Pancreas (tissue), 10 donors: Measurements from ENCODE around the gene C16orf78. TPM values are rescaled to one million over a fixed set of nuclear protein-coding genes. Genes with fewer than 3 reads are reported as not detected.

ENCODE experiments used
- ATAC-seq, 4 donors: fragments of 200-7000 bp; cut with Tn5 transposase; one replicate each; pipeline versions ENCODE4 v1.8.0 to v1.9.1; 2020; ENCODE audit warnings: mild to moderate bottlenecking in 4 of 4, moderate library complexity in 4 of 4
- DNase-seq, 6 donors: peaks; one replicate each; pipeline ENCODE4 v3.0.0-alpha.2; 2020
- FAIRE-seq: peaks from 2 replicates; lab custom pipeline; 2012; peaks lifted over from hg19 to GRCh38; lab: Jason Lieb, UNC
- H3K27ac ChIP-seq, 4 donors: fragments of 200-600 bp; sonication (generic); 1 replicate in 3 of 4; 2 replicates in 1 of 4; pipeline versions ENCODE4 v1.5.0 to v1.8.0; 2020
- H3K27me3 ChIP-seq, 4 donors: fragments of 200-600 bp; one replicate each; pipeline ENCODE4 v1.8.0; 2021
- H3K36me3 ChIP-seq, 3 donors: fragments of 200-600 bp; sonication (generic) in 1 of 3; one replicate each; pipeline versions ENCODE4 v1.5.0 to v1.8.0; 2020 to 2021
- H3K4me1 ChIP-seq, 3 donors: fragments of 200-600 bp; one replicate each; pipeline ENCODE4 v1.8.0; 2021
- H3K4me3 ChIP-seq, 4 donors: fragments of 200-600 bp; sonication (generic) in 2 of 4; one replicate each; pipeline versions ENCODE4 v1.5.0 to v1.8.0; 2020 to 2021
- H3K9me3 ChIP-seq, 4 donors: fragments of 200-600 bp; one replicate each; pipeline ENCODE4 v1.8.0; 2021
- WGBS, 2 donors: extraction: QIAGEN DNeasy Blood & Tissue Kit; methylation state at CpG; one replicate each; pipeline ENCODE4 v1.1.7; 2013; 5-methylcytosine and 5-hydroxymethylcytosine counted together
- intact Hi-C, 3 donors: fragments of 100-400 bp; cut with DNase I; formaldehyde crosslinking; loops; one replicate each; pipeline versions ENCODE4 v1.11.1 to v1.14.2; 2022
- polyA plus RNA-seq, 2 donors: library from polyadenylated mRNA; stranded (reverse); fragments of 200-250 nt; gene quantifications; one replicate each; pipeline ENCODE4 v1.2.3, GENCODE V29; 2013
- total RNA-seq, 6 donors: library from RNA; stranded (reverse); fragmentation: NEBNext Ultra II Directional in 4 of 6; extraction: Animal tissue kit (Norgen Biotek cat#: 25700) in 4 of 6; gene quantifications; one replicate each; pipeline versions ENCODE4 v1.2.1 to v1.2.4, GENCODE V29; 2021 to 2023
- TF ChIP-seq, protein P1 (sequence below), 4 donors: fragments of 200-600 bp; sonication (generic) in 3 of 4; IDR thresholded peaks; one replicate each; pipeline versions ENCODE4 v1.5.0 to v1.8.0; 2021; ENCODE audit warnings: antibody characterized with exemption in 4 of 4
- donor health status: healthy with polysubstance abuse.
- donor health status: DM: no; HTN: no; CAD: no; lungs with moderate emphysema.
- donor health status: DM: no; HTN: no; CAD: no.
- donor health status: control.
- donor health status: control.
- donor health status: Bipolar disorder and iron deficiency.
- donor health status: DM: yes; HTN: yes; CAD: no.
- donor health status: DM: no; HTN: no; CAD: no.
- donor health status: DM: no; HTN: no; CAD: no.
- donor health status: DM: yes; HTN: yes; CAD: no.

The C16orf78 gene
- total and polyA plus RNA-seq, 8 donors = not detected

DNA sequence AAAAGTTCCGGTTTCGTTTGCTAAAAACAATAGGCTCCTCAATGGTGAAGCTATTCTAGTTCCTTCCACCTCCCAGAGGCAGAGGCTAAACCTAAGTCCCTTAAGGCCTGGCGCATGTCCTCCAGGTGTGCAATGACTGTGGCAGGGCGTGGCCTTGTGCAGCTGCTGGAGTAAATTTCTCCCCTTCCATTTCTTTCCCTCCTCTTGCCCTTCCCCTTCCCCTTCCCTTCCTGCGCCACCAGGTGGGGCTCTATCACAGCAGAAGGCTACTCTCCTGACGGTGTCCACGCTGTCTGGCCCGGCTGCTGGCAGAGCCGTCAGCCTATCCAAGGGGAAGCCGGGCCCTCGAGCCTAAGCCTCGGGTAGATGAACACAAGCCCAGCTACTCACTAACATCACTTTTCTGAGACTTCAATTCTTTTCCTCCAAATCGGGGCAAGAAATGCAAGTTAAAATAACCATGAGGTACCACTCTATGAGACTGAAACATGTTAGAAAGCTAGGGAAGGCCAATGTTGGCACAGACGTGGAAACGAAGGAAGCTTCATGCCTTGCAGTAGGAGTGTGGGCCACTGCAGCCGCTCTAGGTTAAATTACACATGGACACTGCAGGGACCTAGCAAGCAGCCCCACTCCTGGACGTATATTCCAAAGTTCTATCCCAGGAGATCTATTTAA lies 34.4 kb downstream of the C16orf78 start:
- H3K4me3 ChIP-seq = no peak overlapping the region
- WGBS, 2 donors = 23 to 26% methylated on average over 17 of the region's 17 CpGs
- no peak for FAIRE-seq
- intact Hi-C loops = loop anchor here in 1 of 3 donors (5.0 kb wide), 1 partner anchor 514 kb away; no protein-coding TSS in a partner anchor
- TF ChIP-seq, protein P1, sequence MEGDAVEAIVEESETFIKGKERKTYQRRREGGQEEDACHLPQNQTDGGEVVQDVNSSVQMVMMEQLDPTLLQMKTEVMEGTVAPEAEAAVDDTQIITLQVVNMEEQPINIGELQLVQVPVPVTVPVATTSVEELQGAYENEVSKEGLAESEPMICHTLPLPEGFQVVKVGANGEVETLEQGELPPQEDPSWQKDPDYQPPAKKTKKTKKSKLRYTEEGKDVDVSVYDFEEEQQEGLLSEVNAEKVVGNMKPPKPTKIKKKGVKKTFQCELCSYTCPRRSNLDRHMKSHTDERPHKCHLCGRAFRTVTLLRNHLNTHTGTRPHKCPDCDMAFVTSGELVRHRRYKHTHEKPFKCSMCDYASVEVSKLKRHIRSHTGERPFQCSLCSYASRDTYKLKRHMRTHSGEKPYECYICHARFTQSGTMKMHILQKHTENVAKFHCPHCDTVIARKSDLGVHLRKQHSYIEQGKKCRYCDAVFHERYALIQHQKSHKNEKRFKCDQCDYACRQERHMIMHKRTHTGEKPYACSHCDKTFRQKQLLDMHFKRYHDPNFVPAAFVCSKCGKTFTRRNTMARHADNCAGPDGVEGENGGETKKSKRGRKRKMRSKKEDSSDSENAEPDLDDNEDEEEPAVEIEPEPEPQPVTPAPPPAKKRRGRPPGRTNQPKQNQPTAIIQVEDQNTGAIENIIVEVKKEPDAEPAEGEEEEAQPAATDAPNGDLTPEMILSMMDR (IDR thresholded peaks at IDR 0.05) = peak; percentile 74 to 85 (median 80)
- H3K4me1 ChIP-seq = no peaks in the 10 kb centered on the region
- peak; percentile 99 to 100 (median 100) for ATAC-seq
- H3K36me3 ChIP-seq = no peaks in the 10 kb centered on the region
- no peaks in the 10 kb centered on the region for H3K27me3 ChIP-seq
- H3K27ac ChIP-seq = no peak overlapping the region
- peak; percentile 80 to 94 (median 89) for DNase-seq
- H3K9me3 ChIP-seq = no peaks in the 10 kb centered on the region

DNA sequence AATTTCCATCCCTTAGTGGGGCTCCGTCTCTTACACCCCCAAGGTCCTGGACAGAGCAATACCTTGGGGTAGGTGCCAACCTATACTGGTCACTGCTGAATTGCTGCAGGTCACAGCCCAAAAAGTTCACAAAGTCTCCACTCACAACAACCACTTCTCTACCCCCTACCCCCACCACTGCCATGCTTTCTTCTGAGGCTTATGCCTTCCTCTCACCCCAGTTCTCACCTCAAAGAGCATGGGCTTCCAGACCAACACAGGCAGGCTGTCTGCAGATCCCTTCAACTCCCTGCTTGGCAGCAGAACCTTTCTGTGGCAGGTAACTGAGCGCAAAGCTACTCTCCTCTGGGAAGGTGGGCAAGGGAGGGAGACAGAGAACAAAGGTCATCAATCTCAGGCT lies 35.5 kb downstream of the C16orf78 start:
- WGBS, 2 donors = 91 to 96% methylated on average over 2 of the region's 2 CpGs
- FAIRE-seq = no peak
- H3K27me3 ChIP-seq = no peaks in the 10 kb centered on the region

DNA sequence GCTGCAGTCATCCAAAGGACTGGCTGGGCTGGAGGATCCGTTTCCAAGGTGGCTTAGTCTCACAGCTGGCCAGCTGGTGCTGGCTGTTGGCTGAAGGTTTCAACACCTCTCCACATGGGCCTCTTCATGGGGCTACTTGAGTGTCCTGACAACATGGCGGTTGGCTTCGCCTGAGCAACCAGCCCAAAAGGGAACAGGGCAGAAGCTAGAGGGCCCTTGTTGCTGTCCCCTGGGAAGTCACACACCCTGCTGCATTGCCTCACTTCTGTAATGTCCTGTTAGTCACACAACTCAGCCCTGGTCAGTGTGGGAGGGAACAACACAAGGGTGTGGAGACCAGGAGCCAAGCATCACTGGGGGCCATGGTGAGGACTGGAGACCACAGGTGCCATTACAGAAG lies 36.6 kb downstream of the C16orf78 start:
- Histone ChIP-seq H3K4me3 (no peak overlapping the region), H3K27me3 (no peaks in the 10 kb centered on the region), H3K4me1 (no peaks in the 10 kb centered on the region), H3K36me3 (no peaks in the 10 kb centered on the region), H3K27ac (no peak overlapping the region), H3K9me3 (no peaks in the 10 kb centered on the region)
- ATAC-seq (no peak), FAIRE-seq (no peak), DNase-seq (no peak)
- WGBS, 2 donors = 83 to 86% methylated on average over 3 of the region's 3 CpGs
- intact Hi-C loops = loop anchor here in 1 of 3 donors (5.0 kb wide), 1 partner anchor 507 kb away; no protein-coding TSS in a partner anchor
- TF ChIP-seq, protein P1 (IDR thresholded peaks at IDR 0.05) = no peak

More for the DNA sequence above, 35.5 kb downstream of the C16orf78 start:
- no peak overlapping the region for H3K27ac ChIP-seq
- H3K4me1 ChIP-seq = no peaks in the 10 kb centered on the region
- no peak overlapping the region for H3K4me3 ChIP-seq
- no peaks in the 10 kb centered on the region for H3K36me3 ChIP-seq
- H3K9me3 ChIP-seq = no peaks in the 10 kb centered on the region
- TF ChIP-seq, protein P1 (IDR thresholded peaks at IDR 0.05) = no peak
- intact Hi-C loops = loop anchor here in 1 of 3 donors (5.0 kb wide), 1 partner anchor 513 kb away; no protein-coding TSS in a partner anchor
- ATAC-seq (no peak), DNase-seq (no peak)

DNA sequence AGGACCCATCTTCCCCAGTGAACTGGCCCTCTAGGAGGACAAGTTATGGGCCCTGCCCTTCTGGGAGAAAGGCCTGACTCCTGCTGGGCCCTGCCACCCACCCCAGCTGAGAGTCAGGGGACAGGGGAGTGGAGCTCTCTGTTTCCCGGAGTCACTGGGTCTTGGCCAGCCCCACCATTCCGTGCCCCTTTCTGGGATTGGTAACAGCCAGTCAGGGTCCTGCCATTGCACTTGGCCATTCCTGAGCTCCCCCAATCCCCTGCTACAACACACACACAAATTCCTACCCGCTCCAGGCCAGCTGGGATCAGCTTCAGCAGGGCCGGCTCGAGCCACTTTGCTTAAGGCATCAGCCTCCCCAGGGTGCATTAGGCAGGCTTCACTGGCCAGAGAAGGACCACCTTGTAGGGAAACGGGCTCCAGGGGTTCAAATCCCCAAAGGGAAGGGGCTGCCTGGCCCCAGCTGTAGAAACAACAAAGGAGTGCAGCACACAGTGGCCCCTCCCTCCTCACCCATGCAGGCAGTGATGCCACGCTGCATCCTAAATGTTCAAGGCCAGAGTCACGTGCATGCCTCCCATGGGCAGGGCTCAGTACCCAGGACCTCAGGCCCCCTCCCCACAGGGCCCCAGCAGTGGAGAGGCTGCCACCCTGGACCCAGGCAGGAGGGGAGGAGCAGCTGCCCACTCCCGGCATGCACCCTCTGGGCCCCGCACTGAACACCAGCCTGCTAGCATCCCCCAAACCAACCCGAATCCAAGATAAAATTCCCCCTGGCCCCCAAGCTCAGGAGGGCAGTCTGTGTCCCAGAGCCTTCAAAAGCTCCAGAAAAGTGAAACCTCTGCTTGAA lies 37.7 kb downstream of the C16orf78 start:
- H3K27me3 ChIP-seq = no peaks in the 10 kb centered on the region
- no peak overlapping the region for H3K27ac ChIP-seq
- H3K36me3 ChIP-seq = no peaks in the 10 kb centered on the region
- 64 to 66% methylated on average over 11 of the region's 11 CpGs for WGBS, 2 donors
- no peaks in the 10 kb centered on the region for H3K4me1 ChIP-seq
- DNase-seq = no peak
- ATAC-seq = no peak
- H3K4me3 ChIP-seq = no peak overlapping the region
- H3K9me3 ChIP-seq = no peaks in the 10 kb centered on the region
- TF ChIP-seq, protein P1 (IDR thresholded peaks at IDR 0.05) = no peak
- no peak for FAIRE-seq
- intact Hi-C loops = loop anchor here in 1 of 3 donors (5.0 kb wide), 1 partner anchor 506 kb away; no protein-coding TSS in a partner anchor
